HS-27A (cell line): ENCODE measurements around the gene USP5.
"Not testable (repeated sequence)": the region's sequence is repeated elsewhere in the genome, so short reads cannot be mapped to it uniquely, and the experiment has no call there.

ENCODE experiments used
- DNase-seq: peaks from one replicate; pipeline ENCODE4 v3.0.0-alpha.2; 2012; ENCODE audit warnings: low read depth, missing footprints

The USP5 gene

DNA sequence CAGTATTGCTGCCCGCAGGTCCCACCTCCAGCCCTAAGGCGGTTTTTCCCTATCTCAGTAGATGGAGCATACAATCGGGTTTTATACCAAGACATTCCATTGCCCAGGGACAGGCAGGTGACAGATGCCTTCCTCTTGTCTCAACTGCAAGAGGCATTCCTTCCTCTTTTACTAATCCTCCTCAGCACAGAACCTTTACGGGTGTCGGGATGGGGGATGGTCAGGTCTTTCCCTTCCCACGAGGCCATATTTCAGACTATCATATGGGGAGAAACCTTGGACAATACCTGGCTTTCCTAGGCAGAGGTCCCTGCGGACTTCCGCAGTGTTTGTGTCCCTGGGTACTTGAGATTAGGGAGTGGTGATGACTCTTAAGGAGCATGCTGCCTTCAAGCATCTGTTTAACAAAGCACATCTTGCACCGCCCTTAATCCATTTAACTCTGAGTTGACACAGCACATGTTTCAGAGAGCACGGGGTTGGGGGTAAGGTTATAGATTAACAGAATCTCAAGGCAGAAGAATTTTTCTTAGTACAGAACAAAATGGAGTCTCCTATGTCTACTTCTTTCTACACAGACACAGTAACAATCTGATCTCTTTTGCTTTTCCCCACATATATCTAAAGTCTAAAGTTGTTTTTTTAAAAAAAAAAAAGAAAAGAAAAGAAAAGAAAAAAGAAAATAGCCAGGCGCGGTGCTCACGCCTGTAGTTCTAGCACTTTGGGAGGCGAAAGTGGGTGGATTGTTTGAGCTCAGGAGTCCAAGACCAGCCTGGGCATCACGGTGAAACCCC, 34.5 kb downstream of the USP5 start:
- not testable (repeated sequence) for DNase-seq

- no peak for DNase-seq
These were observed 35.5 kb downstream of the USP5 start for GRCh38 chr12:6887460-6887859.

DNA sequence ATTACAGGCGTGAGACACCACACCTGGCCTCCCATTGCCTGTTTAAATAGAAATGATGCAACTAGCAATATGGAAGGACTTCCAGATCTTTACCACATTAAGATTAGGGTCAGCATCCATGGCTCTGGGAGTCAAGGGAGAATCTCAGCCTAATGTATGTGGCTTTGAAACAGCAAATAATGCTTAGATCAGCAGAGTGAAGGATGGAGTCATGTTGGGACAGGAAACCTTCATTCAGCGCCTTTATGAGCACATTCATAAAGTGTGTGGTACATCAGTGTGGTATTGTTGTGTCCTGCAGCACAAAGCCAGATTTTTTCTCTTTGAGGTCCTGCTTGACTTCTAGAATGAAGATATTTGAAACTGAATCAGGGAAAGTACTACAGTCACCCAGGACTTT, 36.4 kb downstream of the USP5 start:
- DNase-seq = no peak

GRCh38 chr12:6888794-6889193, 36.8 kb downstream of the USP5 start:
- DNase-seq = not testable (repeated sequence)

- not testable (repeated sequence) for DNase-seq
These were observed 38.0 kb downstream of the USP5 start for GRCh38 chr12:6889775-6890573.

DNA sequence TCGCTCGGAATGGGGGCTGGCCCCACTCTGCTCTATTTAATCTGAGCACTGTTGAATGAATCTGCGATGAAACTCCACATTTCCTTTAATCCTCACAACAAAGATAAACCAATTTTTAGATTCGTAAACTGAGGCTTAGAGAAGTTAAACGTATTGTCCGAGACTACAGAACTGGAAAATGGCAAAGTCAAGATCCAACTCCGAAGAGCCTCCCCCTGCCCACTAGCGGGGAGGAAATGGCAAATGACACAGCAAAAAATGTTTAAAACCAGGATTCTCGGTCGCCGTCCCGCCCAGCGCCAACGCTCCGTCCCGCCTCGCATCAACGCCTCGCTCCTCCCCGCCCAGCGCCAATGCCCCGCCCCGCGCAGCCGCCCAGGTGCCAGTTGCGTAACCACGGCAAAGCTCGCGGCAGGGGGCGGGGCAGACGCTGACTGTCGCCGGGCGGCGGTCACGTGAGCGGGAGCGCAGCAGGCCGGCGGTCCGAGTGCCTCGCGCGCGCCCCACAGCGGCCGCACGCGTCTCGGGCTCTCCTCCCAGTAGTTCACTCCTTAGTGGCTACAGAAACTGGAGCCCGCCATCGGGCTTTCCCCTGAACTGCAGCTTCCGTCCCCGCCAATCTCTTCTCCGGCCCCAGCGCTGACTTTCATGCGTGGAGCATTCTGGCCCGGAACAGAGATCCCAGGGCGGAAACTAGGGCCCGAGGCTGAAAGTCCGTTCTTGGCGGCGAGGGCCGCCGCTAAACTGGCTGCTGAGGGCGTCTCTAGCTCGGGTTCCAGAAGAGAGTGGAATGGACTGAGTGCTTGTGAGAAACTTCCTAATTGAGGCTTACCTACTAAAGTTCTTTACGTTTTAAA, 39.1 kb downstream of the USP5 start:
- DNase-seq = no peak

DNA sequence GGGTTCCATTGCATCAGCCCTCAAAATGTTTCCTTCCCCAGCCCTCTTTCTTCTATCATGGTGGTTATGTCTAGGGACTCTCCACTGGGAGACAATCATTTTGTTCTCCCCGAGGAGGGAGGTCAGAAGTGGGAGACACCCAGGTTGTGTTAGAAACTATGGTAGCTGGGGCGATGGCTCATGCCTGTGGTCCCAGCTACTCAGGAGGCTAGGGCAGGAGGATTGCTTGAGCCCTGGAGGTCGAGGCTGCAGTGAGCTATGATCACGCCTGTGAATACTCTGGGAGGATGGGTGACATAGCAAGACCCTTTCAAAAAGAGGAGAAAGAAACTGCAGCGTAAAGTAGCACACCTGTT, 39.7 kb downstream of the USP5 start:
- DNase-seq = no peak

DNA sequence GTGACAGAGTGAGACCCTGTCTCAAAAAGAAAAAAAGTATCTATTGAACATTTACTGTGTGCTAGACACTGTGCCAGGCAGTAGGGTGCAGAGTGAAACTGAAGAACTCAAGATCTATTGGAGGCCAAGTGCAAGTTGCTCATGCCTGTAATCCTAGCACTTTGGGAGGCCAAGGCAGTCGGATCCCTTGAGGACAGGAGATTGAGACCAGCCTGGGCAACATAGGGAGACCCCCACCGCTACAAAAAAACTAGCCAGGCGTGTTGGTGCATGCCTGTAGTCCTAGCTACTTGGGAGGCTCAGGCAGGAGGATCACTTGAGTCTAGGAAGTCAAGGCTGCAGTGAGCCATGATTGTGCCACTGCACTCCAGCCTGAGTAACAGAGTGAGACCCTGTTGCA, 40.7 kb downstream of the USP5 start:
- not testable (repeated sequence) for DNase-seq

- no peak for DNase-seq
These were observed 42.4 kb downstream of the USP5 start for GRCh38 chr12:6894321-6894720.

GRCh38 chr12:6896846-6897435, 45.0 kb downstream of the USP5 start:
- DNase-seq = no peak

DNA sequence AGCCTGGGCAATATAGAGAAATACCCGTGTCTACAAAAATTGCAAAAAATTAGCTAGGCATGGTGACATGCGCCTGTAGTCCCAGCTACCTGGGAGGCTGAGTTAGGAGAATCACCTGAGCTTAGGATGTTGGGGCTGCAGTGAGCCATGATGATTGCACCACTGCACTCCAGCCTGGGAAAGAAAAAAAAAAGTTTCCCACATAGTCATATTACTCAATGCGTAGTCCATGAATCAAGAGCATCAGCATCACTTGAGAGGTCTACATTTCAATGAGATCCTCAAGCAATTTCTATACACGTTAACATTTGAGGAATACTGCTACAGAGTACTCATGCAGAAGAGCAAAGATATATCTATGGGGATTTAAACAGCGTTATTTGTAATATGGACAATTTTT, 47.5 kb downstream of the USP5 start:
- DNase-seq = no peak

DNA sequence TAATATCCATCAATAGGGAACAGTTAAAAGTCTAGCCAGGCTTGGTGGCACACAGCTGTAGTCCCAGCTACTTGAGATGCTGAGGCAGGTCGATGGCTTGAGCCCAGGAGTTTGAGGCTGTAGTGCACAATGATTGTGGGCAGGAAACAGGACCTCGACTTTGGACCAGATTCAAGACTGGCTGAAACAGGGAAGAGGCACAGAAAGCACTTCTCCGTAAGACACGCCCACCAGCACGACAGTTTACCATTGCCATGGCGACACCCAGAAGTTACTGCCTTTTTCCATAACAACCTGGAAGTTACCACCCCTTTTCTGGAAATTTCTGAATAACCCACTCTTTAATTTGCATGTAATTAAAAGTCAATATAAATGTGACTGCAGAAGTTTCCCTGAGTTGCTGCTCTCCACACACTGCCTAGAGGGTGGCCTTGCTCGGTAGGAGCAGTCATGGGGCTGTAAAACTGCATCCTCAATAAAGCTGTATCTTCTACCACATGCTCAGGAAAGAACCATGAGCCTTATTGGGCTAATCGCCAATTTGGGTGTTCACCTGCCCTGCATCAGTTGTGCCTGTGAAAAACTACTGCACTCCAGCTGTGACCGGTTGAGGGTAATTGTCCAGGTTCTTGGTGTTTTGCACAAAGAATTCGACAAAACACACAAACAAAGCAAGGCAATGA, 48.0 kb downstream of the USP5 start:
- no peak for DNase-seq

- no peak for DNase-seq
These were observed 50.5 kb downstream of the USP5 start for GRCh38 chr12:6902448-6902847.

- no peak for DNase-seq
These were observed 51.8 kb downstream of the USP5 start for GRCh38 chr12:6903722-6904121.

GRCh38 chr12:6904280-6905276, 52.6 kb downstream of the USP5 start, which contains the start of gene LRRC23:
Gene LRRC23, plus strand, starts transcription at chr12:6904822. Its CDS starts 812 bp downstream, at chr12:6905634.
- peak; percentile 86 for DNase-seq

- no peak for DNase-seq
These were observed 53.6 kb downstream of the USP5 start for GRCh38 chr12:6905414-6906040.

DNA sequence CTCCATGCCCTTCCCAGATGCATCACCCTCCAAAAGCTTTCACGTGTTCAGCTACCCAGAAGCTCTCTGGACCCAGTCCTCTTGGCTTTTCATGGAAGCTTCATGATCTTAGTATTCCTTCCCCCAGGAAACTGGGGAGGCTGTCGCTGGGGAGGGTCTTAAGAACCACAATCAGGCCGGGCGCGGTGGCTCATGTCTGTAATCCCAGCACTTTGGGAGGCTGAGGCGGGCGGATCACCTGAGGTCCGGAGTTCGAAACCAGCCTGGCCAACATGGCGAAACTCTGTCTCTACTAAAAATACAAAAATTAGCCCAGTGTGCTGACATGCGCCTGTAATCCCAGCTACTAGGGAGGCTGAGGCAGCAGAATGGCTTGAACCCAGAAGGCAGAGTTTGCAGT, 56.2 kb downstream of the USP5 start:
- not testable (repeated sequence) for DNase-seq

DNA sequence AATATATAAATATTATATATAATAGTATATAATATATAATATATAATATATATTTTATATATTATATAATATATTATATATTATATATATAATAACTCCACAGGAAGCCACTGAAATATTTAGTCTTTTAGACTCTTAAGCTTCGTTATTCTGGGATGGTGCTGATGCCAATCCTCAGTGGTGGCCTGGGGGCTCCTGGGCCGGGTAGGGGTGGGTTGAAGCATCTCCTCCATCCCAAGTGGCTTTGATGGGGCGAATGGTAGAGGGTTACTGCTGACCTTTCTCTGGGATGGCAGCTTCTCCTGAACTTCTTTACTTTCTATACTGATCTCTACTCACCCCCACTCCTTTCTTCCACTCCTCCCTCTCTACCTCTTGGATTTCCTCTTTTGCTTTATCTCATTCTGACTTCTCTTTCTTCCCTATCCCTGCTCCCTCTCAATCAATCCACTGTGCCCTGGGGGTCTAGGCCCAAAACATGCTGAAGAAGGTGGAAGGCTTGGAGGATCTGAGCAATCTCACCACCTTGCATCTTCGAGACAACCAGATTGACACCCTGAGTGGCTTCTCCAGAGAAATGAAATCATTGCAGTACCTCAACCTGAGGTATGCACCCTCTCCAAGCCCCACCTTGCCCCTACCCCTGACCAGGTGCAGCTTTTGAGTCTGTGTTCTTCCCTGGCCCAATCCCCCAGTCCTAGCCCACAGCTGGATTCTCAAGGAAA, 57.6 kb downstream of the USP5 start:
- no peak for DNase-seq
